Thoracic aorta (tissue), 2 donors: ENCODE measurements around the gene RELA. TPM values are rescaled to one million over a fixed set of nuclear protein-coding genes. Genes with fewer than 3 reads are reported as not detected.

Experiments
- ATAC-seq: fragments of 150-250 bp; one replicate; pipeline ENCODE4 v1.8.0; 2017; ENCODE audit warnings: low read depth; ENCODE audit not compliant: insufficient number of reproducible peaks, low FRiP score
- DNase-seq: peaks from one replicate; pipeline ENCODE4 v3.0.0-alpha.2; 2020; ENCODE audit warnings: low spot score
- H3K27ac ChIP-seq, 2 donors: fragments of 200-600 bp; sonication (generic); 1 replicate in 1 of 2; 2 replicates in 1 of 2; pipeline ENCODE4 v1.5.1; 2016; ENCODE audit warnings: mild to moderate bottlenecking in 2 of 2, moderate library complexity in 2 of 2
- H3K27me3 ChIP-seq: fragments of 200-600 bp; sonication (generic); replicated peaks from 2 replicates; pipeline ENCODE4 v1.6.0; 2016; ENCODE audit warnings: mild to moderate bottlenecking; ENCODE audit not compliant: insufficient read depth
- H3K36me3 ChIP-seq: fragments of 200-600 bp; sonication (generic); one replicate; pipeline ENCODE4 v1.5.1; 2016
- H3K4me1 ChIP-seq, 2 donors: fragments of 200-600 bp; sonication (generic); 1 replicate in 1 of 2; 2 replicates in 1 of 2; pipeline versions ENCODE4 v1.5.1 to v1.6.0; 2016; ENCODE audit warnings: low read depth in 2 of 2, mild to moderate bottlenecking in 1 of 2; ENCODE audit not compliant: control insufficient read depth in 1 of 2
- H3K4me3 ChIP-seq: fragments of 200-600 bp; sonication (generic); 2 replicates; pipeline ENCODE4 v1.5.1; 2016; ENCODE audit warnings: mild to moderate bottlenecking
- H3K9me3 ChIP-seq: fragments of 200-600 bp; sonication (generic); 2 replicates; pipeline ENCODE4 v1.5.1; 2016
- total RNA-seq, 2 donors: library from RNA; depleted of rRNA; stranded (reverse); fragments of >200 nt; gene quantifications; one replicate each; pipeline versions ENCODE4 v1.1.0 to v1.2.3, GENCODE V29; 2016
- TF ChIP-seq, protein P1 (sequence below): fragments of 200-600 bp; sonication (generic); IDR thresholded peaks from one replicate; pipeline ENCODE4 v1.5.1; 2019; ENCODE audit warnings: antibody characterized with exemption

RELA gene
- total RNA-seq: 10 to 100 TPM; 81.5 to 84.4 TPM

- ATAC-seq (peak; percentile 70), DNase-seq (peak; percentile 81)
- Histone ChIP-seq H3K4me1 (peaks cover 14 to 25% of the 10 kb centered on the region in 2 donors), H3K36me3 (peaks cover 34% of the 10 kb centered on the region), H3K4me3 (peak within 1 kb of the TSS; percentile 93), H3K9me3 (no peaks in the 10 kb centered on the region), H3K27me3 (no peaks in the 10 kb centered on the region), H3K27ac (peak within 1 kb of the TSS; percentile 98 to 99)
- TF ChIP-seq, protein P1, sequence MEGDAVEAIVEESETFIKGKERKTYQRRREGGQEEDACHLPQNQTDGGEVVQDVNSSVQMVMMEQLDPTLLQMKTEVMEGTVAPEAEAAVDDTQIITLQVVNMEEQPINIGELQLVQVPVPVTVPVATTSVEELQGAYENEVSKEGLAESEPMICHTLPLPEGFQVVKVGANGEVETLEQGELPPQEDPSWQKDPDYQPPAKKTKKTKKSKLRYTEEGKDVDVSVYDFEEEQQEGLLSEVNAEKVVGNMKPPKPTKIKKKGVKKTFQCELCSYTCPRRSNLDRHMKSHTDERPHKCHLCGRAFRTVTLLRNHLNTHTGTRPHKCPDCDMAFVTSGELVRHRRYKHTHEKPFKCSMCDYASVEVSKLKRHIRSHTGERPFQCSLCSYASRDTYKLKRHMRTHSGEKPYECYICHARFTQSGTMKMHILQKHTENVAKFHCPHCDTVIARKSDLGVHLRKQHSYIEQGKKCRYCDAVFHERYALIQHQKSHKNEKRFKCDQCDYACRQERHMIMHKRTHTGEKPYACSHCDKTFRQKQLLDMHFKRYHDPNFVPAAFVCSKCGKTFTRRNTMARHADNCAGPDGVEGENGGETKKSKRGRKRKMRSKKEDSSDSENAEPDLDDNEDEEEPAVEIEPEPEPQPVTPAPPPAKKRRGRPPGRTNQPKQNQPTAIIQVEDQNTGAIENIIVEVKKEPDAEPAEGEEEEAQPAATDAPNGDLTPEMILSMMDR: no peak
Measured at GRCh38 chr11:65662799-65663638, at the start of gene RELA. RELA (minus strand) TSS chr11:65662916; CDS start chr11:65662832, 84 bp downstream.

DNA sequence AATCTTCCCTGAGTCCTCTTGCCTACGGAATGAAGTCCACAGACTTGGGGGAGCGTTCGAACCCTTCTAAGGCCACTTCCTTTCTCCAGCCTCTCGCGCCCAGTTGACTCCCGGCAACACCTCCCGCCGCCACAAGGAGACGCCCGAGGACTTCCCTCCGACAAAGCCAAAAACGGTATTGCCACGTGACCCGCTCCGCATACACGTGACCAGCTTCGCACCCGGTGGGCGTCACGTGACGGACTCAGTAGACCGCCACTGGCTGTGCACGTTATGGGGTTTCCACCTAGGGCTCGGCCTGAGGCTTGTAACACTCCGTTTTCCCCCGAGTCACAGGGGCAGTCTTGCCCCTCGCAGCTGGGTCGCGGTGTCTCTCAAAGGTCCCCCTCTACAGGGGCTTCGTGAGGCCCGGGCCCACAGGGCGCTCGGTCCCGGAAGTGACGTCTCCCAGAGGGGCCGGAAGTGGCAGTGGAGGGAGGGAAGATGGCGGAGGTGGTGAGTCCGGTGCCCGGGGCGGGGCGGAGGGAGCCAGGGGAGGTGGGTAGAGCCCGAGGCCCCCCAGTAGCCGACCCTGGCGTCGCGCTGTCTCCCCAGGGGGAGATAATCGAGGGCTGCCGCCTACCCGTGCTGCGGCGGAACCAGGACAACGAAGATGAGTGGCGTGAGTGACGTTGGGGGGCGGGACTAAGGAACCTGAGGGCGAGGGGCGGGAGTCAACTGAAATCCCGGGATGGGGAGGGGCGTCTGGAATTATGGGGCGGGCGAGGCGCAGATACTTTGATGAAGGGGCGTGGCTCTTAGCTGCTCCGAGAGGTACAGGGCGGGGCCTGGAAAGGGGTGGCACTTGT, 49.3 kb upstream of the RELA start, which contains the start of gene KAT5:
Gene KAT5 (plus strand): TSS at position 468 of the 848 bp plus-strand sequence. CDS start 16 bp downstream, at position 484.
- Histone ChIP-seq H3K4me3 (peak within 1 kb of the TSS; percentile 99), H3K27me3 (no peaks in the 10 kb centered on the region), H3K9me3 (no peaks in the 10 kb centered on the region), H3K27ac (peak within 1 kb of the TSS; percentile 95 to 100), H3K36me3 (peaks cover 34% of the 10 kb centered on the region), H3K4me1 (peaks cover 5 to 31% of the 10 kb centered on the region in 2 donors)
- TF ChIP-seq, protein P1: peak; percentile 98
- ATAC-seq (peak; percentile 88), DNase-seq (peak; percentile 97)

GRCh38 chr11:65710421-65710820, 47.7 kb upstream of the RELA start:
- Histone ChIP-seq H3K27ac (peak overlapping the region; percentile 95 to 100), H3K4me3 (no peak overlapping the region)

DNA sequence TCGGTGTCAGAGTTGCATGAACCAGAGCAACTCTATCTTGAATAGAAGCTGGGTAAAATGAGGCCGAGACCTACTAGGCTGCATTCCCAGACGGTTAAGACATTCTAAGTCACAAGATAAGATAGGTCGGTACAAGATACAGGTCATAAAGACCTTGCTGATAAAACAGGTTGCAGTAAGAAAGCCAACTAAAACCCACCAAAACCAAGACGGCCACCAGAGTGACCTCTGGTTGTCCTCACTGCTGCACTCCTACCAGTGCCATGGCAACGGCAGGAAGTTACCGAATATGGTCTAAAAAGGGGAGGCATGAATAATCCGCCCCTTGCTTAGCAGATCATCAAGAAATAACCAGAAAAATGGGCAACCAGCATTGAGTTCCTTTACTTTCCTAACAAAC, 46.9 kb upstream of the RELA start:
- no peaks in the 10 kb centered on the region for H3K27me3 ChIP-seq

More at GRCh38 chr11:65710421-65710820, 47.7 kb upstream of the RELA start:
- TF ChIP-seq, protein P1: no peak
- DNase-seq (no peak), ATAC-seq (no peak)
- Histone ChIP-seq H3K27me3 (no peaks in the 10 kb centered on the region), H3K36me3 (peaks cover 21% of the 10 kb centered on the region), H3K4me1 (peaks cover 5 to 36% of the 10 kb centered on the region in 2 donors), H3K9me3 (no peaks in the 10 kb centered on the region)

More for the DNA sequence above, 46.9 kb upstream of the RELA start:
- TF ChIP-seq, protein P1: no peak
- Histone ChIP-seq H3K4me1 (peaks cover 5 to 36% of the 10 kb centered on the region in 2 donors), H3K4me3 (no peak overlapping the region), H3K9me3 (no peaks in the 10 kb centered on the region), H3K27ac (peak overlapping the region; percentile 95 to 100), H3K36me3 (peaks cover 14% of the 10 kb centered on the region)
- DNase-seq (no peak), ATAC-seq (no peak)
